ENCODE data around the gene MAP9.

MAP9 gene

DNA sequence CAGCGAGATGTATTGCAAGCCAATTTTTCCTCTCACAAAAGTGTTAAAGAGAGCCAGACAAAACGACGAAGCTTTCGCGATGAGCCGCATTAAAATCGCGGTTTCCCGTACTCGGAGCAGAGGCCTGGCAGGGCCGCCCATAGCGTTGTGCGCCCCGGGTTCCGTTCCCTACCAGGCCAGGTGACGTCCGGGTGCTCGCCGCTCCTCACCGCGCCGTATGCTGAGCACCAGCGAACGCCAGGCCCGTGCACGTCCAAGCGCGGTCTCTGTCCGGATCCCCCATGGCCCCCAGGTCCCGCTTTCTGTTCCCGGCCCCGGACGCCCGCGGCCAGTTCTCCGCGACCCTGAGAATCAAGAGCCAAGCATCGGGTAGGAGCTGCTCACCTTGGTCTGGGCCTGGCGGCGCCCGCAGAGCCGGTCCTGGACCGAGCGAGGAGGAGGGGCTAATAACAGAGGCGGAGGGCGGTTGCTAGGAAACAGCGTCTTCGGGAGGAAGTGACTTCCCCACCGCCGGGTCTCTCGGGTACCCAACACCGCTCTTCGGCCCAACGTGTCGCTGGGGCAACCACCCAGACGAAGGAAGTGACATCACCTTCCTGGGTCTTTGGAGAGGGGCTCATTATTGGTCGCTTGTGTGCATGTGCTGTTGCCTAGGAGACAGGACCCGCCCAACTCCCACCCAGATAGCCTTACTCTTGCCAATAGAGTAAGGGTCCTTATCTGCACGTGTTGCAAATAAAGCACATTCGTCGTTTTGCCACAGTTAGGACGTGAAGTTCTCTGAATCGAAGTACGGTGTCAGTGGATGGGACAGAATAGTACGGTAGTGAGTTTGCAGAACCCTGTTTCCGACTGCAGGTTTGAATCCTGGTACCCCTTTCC lies at the start of gene MAP9:
TSS of gene MAP9 (minus strand) at position 579 of the 882 bp plus-strand sequence. CDS start 1,115 bp downstream, outside the sequence.
- TF ChIP-seq, protein P1, sequence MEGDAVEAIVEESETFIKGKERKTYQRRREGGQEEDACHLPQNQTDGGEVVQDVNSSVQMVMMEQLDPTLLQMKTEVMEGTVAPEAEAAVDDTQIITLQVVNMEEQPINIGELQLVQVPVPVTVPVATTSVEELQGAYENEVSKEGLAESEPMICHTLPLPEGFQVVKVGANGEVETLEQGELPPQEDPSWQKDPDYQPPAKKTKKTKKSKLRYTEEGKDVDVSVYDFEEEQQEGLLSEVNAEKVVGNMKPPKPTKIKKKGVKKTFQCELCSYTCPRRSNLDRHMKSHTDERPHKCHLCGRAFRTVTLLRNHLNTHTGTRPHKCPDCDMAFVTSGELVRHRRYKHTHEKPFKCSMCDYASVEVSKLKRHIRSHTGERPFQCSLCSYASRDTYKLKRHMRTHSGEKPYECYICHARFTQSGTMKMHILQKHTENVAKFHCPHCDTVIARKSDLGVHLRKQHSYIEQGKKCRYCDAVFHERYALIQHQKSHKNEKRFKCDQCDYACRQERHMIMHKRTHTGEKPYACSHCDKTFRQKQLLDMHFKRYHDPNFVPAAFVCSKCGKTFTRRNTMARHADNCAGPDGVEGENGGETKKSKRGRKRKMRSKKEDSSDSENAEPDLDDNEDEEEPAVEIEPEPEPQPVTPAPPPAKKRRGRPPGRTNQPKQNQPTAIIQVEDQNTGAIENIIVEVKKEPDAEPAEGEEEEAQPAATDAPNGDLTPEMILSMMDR (IDR thresholded peaks at IDR 0.05) = no peak

GRCh38 chr4:155423671-155424070 lies 46.9 kb upstream of the MAP9 start:
- TF ChIP-seq, protein P1 (IDR thresholded peaks at IDR 0.05) = no peak

DNA sequence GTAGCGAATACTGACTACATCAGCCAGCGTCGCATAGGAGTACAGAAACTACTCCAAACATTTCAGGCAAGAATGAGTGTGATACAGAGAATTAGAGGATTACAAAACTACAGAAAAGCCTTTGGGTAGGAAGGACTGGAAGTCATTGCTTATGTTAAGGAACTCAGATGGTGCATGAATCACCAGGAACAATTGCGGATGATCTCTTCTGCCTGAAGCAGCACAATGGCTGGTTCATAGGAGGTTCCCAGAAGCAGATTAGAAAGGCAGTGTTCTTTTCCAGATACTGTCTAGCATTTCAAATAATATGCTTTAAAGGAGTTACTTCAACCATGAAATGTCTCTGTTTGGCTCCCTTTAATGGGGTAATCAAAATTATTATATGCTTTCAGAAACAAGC lies 42.5 kb upstream of the MAP9 start:
- TF ChIP-seq, protein P1 (IDR thresholded peaks at IDR 0.05) = no peak

- TF ChIP-seq, protein P1 (IDR thresholded peaks at IDR 0.05) = no peak
Observed at GRCh38 chr4:155415662-155416061, 38.9 kb upstream of the MAP9 start.

- TF ChIP-seq, protein P1 (IDR thresholded peaks at IDR 0.05) = no peak
Observed at GRCh38 chr4:155413451-155413850, 36.7 kb upstream of the MAP9 start.

DNA sequence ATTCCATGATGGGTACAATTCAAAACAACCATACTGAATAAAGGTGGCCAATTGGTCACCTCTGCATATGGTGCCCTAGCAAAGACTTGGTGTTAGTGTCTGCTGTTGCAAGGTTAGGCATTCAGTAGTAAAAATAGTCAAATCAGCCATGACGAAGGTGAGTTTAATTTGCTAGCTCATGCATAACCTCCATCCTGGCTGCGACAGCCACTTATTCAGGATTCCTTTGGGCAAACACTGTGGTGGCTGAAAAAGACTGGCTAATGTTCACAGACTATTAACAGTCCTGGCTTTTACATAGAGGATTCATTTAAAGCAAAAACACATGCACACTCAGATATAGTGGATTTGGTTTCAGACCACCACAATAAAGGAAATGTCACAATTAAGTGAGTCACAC lies 34.8 kb upstream of the MAP9 start:
- TF ChIP-seq, protein P1 (IDR thresholded peaks at IDR 0.05) = no peak

- TF ChIP-seq, protein P1 (IDR thresholded peaks at IDR 0.05) = no peak
Observed at GRCh38 chr4:155408796-155409195, 32.0 kb upstream of the MAP9 start.
